Heart left ventricle (tissue), 13 donors: ENCODE data around the gene ERP29.

Experiments used
- CTCF ChIP-seq, 12 donors: fragments of 200-600 bp; sonication (generic) in 4 of 12; IDR thresholded peaks; one replicate each; pipeline versions ENCODE4 v1.5.0 to v1.8.0; 2018 to 2022; ENCODE audit warnings: antibody characterized with exemption in 12 of 12, mild to moderate bottlenecking in 5 of 12
- POLR2A ChIP-seq, 2 donors: fragments of 450-650 bp; IDR thresholded peaks; one replicate each; pipeline ENCODE4 v1.6.1; 2017; ENCODE audit warnings: antibody characterized with exemption in 2 of 2, mild to moderate bottlenecking in 2 of 2, moderate library complexity in 2 of 2
- donor health status: ischemic (EF 13 %, LVEDD 7.1; RV severe dilation, severe dysfunction).
- donor health status: DM: no; HTN: yes; CAD: no.
- donor health status: DM: no; HTN: no; CAD: no.
- donor health status: ischemic (EF 25% LVEDD 6.9; RV normal size, moderate dysfunction).
- donor health status: ischemic (EF 25% LVEDD 5.7; RV mildly dilated, moderate dysfunction).
- donor health status: ischemic (EF 35%, LVEDD 5.7; RV mildly dilated, moderate dysfunction).
- donor health status: nonischemic (EF 11% LVEDD 7.7; RV severe dilation, severe dysfunction).
- donor health status: DM: yes; HTN: yes; CAD: no.
- donor health status: PGD.
- donor health status: ischemic (EF 29% LVEDD 5.4; RV normal size, mild dysfunction).
- donor health status: nonischemic (EF 23%, LVEDD 6.1; RV moderate dilation, normal function).

- TF ChIP-seq CTCF (IDR thresholded peaks at IDR 0.05) (no peak), POLR2A (IDR thresholded peaks at IDR 0.05) (no peak)
Measured at GRCh38 chr12:112008918-112009317, 4.3 kb upstream of the ERP29 start.
